Liver (tissue), 9 donors: ENCODE results near the gene TUBA4A. TPM values are rescaled to one million over a fixed set of nuclear protein-coding genes. Genes with fewer than 3 reads are reported as not detected.

Source experiments
- DNase-seq: peaks from one replicate; pipeline ENCODE4 v3.0.0-alpha.2; 2017; ENCODE audit warnings: low spot score
- H3K27ac ChIP-seq, 2 donors: one replicate each; pipeline ENCODE4 v1.7.0; 2013; ENCODE audit warnings: inconsistent platforms in 2 of 2, low read length in 2 of 2, control low read depth in 1 of 2, low read depth in 1 of 2, mild to moderate bottlenecking in 1 of 2
- H3K27me3 ChIP-seq, 4 donors: one replicate each; pipeline versions ENCODE4 v1.6.1 to v1.7.0; 2013; ENCODE audit warnings: low read length in 3 of 4, inconsistent platforms in 1 of 4, mild to moderate bottlenecking in 1 of 4, moderate library complexity in 1 of 4; ENCODE audit not compliant: control insufficient read depth in 4 of 4, insufficient read depth in 4 of 4
- H3K36me3 ChIP-seq, 4 donors: one replicate each; pipeline versions ENCODE4 v1.6.1 to v1.7.0; 2013; ENCODE audit warnings: low read length in 3 of 4, mild to moderate bottlenecking in 3 of 4, low read depth in 1 of 4, moderate library complexity in 1 of 4; ENCODE audit not compliant: control insufficient read depth in 4 of 4, insufficient read depth in 3 of 4
- H3K4me1 ChIP-seq, 4 donors: one replicate each; pipeline versions ENCODE4 v1.6.1 to v1.7.0; 2013; ENCODE audit warnings: low read length in 3 of 4, mild to moderate bottlenecking in 3 of 4, moderate library complexity in 1 of 4; ENCODE audit not compliant: control insufficient read depth in 4 of 4, insufficient read depth in 4 of 4
- H3K4me3 ChIP-seq, 3 donors: one replicate each; pipeline versions ENCODE4 v1.6.1 to v1.7.0; 2013; ENCODE audit warnings: low read length in 3 of 3, control low read depth in 1 of 3, low read depth in 1 of 3, mild to moderate bottlenecking in 1 of 3
- H3K9ac ChIP-seq, 2 donors: one replicate each; pipeline ENCODE4 v1.7.0; 2013; ENCODE audit warnings: low read length in 2 of 2, mild to moderate bottlenecking in 2 of 2, moderate library complexity in 2 of 2, control low read depth in 1 of 2, low read depth in 1 of 2
- H3K9me3 ChIP-seq, 4 donors: one replicate each; pipeline versions ENCODE4 v1.6.1 to v1.7.0; 2013; ENCODE audit warnings: low read length in 3 of 4; ENCODE audit not compliant: control insufficient read depth in 4 of 4
- FOXA1 ChIP-seq: IDR thresholded peaks from 2 replicates; pipeline ENCODE4 v1.6.1; 2016; ENCODE audit warnings: antibody characterized with exemption
- FOXA2 ChIP-seq: IDR thresholded peaks from 2 replicates; pipeline ENCODE4 v1.6.1; 2016; ENCODE audit warnings: antibody characterized with exemption
- HNF4A ChIP-seq, 2 donors: conservative IDR thresholded peaks; 2 replicates each; pipeline ENCODE4 v1.6.1; 2016; ENCODE audit warnings: antibody characterized with exemption in 2 of 2, mild to moderate bottlenecking in 2 of 2
- HNF4G ChIP-seq: IDR thresholded peaks from 2 replicates; pipeline ENCODE4 v1.6.1; 2016; ENCODE audit warnings: antibody characterized with exemption
- JUND ChIP-seq, 2 donors: IDR thresholded peaks; 2 replicates each; pipeline ENCODE4 v1.6.1; 2016; ENCODE audit warnings: antibody characterized with exemption in 2 of 2
- RXRA ChIP-seq, 2 donors: IDR thresholded peaks; 2 replicates each; pipeline ENCODE4 v1.6.1; 2017 to 2018; ENCODE audit warnings: antibody characterized with exemption in 2 of 2, mild to moderate bottlenecking in 1 of 2
- SP1 ChIP-seq: IDR thresholded peaks from 2 replicates; pipeline ENCODE4 v1.6.1; 2018; ENCODE audit warnings: antibody characterized with exemption, mild to moderate bottlenecking
- WGBS: extraction: QIAGEN DNeasy Blood & Tissue Kit; methylation state at CpG from one replicate; pipeline ENCODE4 v1.1.7; 2013; 5-methylcytosine and 5-hydroxymethylcytosine counted together
- polyA plus RNA-seq, 2 donors: library from polyadenylated mRNA; stranded (reverse) in 1 of 2; unstranded in 1 of 2; fragments of 200-250 nt in 1 of 2; fragments of >200 nt in 1 of 2; fragmentation: Nextera tagmentation in 1 of 2; extraction: Ambion mirVana in 1 of 2; gene quantifications; one replicate each; pipeline versions ENCODE4 v1.2.1 to v1.2.3, GENCODE V29; 2013 to 2015
- total RNA-seq, 2 donors: library from RNA; depleted of rRNA; stranded (reverse); fragments of >200 nt; gene quantifications; one replicate each; pipeline ENCODE4 v1.2.3, GENCODE V29; 2014
- TF ChIP-seq, protein P1 (sequence below): IDR thresholded peaks from 2 replicates; pipeline ENCODE4 v1.6.1; 2016; ENCODE audit warnings: antibody characterized with exemption, mild to moderate bottlenecking
- TF ChIP-seq, protein P2 (sequence below): IDR thresholded peaks from 2 replicates; pipeline ENCODE4 v1.6.1; 2016; ENCODE audit warnings: antibody characterized with exemption
- TF ChIP-seq, protein P3 (sequence below): IDR thresholded peaks from 2 replicates; pipeline ENCODE4 v1.6.1; 2016; ENCODE audit warnings: antibody characterized with exemption
- TF ChIP-seq, protein P4 (sequence below): IDR thresholded peaks from 2 replicates; pipeline ENCODE4 v1.6.1; 2016; ENCODE audit warnings: antibody characterized with exemption
- TF ChIP-seq, protein P5 (sequence below): fragments of 150-350 bp; IDR thresholded peaks from 2 replicates; pipeline ENCODE4 v1.5.1; 2017; ENCODE audit warnings: improper control_type of control experiment, low read depth, low read length; ENCODE audit not compliant: missing input control
- donor health status: healthy.
- donor health status: healthy.
- donor health status: healthy.
- donor health status: healthy.
- donor health status: healthy.

TUBA4A gene
- total and polyA plus RNA-seq, 4 donors, result 16.2 to 63.1 (median 31.6) TPM

DNA sequence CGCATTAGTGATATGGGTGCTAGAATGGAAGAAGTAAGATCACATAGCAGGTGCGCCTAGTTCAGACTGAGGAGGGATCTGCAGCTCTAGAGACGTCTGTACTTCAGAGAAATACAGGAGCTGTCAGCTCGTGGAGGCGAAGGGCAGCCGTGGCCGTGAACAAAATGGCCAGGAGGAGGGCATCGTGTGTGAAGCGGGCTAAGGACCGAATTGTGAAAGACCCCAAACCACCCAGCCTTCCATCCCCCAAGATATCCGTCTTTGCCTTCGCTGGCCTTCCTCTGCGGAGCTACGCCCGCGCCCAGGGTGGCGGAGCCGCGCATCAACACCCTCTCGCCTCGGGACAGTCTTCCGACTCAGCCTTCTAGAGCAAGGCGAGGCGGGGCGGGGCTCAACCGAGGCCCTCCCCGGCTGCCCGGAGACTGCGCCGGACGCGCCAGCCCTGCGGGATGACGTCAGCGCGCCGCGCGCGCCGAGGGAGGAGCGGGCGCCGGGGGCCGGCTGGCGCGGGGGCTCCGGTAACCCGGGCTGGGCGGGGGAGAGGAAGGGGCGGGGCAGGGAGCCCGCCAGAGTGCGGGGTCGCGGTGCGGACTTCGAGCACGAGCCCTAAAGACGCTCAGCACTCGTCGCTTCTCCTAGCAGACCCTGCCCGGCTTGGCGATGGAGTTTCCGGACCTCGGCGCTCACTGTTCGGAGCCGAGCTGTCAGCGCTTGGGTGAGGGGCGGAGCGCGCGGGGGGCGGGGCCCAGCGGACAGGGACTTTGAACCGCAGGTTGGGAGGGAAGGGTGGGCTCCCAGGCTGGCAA is 47.2 kb downstream of the TUBA4A start, which contains the start of gene ZFAND2B (continued):
- TF ChIP-seq, protein P1, sequence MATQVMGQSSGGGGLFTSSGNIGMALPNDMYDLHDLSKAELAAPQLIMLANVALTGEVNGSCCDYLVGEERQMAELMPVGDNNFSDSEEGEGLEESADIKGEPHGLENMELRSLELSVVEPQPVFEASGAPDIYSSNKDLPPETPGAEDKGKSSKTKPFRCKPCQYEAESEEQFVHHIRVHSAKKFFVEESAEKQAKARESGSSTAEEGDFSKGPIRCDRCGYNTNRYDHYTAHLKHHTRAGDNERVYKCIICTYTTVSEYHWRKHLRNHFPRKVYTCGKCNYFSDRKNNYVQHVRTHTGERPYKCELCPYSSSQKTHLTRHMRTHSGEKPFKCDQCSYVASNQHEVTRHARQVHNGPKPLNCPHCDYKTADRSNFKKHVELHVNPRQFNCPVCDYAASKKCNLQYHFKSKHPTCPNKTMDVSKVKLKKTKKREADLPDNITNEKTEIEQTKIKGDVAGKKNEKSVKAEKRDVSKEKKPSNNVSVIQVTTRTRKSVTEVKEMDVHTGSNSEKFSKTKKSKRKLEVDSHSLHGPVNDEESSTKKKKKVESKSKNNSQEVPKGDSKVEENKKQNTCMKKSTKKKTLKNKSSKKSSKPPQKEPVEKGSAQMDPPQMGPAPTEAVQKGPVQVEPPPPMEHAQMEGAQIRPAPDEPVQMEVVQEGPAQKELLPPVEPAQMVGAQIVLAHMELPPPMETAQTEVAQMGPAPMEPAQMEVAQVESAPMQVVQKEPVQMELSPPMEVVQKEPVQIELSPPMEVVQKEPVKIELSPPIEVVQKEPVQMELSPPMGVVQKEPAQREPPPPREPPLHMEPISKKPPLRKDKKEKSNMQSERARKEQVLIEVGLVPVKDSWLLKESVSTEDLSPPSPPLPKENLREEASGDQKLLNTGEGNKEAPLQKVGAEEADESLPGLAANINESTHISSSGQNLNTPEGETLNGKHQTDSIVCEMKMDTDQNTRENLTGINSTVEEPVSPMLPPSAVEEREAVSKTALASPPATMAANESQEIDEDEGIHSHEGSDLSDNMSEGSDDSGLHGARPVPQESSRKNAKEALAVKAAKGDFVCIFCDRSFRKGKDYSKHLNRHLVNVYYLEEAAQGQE, result no peak
- TF ChIP-seq FOXA2 (no peak), HNF4A (conservative IDR thresholded peaks at IDR 0.05) (peak; percentile 66 to 69), FOXA1 (no peak)
- TF ChIP-seq, protein P2, sequence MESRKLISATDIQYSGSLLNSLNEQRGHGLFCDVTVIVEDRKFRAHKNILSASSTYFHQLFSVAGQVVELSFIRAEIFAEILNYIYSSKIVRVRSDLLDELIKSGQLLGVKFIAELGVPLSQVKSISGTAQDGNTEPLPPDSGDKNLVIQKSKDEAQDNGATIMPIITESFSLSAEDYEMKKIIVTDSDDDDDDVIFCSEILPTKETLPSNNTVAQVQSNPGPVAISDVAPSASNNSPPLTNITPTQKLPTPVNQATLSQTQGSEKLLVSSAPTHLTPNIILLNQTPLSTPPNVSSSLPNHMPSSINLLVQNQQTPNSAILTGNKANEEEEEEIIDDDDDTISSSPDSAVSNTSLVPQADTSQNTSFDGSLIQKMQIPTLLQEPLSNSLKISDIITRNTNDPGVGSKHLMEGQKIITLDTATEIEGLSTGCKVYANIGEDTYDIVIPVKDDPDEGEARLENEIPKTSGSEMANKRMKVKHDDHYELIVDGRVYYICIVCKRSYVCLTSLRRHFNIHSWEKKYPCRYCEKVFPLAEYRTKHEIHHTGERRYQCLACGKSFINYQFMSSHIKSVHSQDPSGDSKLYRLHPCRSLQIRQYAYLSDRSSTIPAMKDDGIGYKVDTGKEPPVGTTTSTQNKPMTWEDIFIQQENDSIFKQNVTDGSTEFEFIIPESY, result no peak

DNA sequence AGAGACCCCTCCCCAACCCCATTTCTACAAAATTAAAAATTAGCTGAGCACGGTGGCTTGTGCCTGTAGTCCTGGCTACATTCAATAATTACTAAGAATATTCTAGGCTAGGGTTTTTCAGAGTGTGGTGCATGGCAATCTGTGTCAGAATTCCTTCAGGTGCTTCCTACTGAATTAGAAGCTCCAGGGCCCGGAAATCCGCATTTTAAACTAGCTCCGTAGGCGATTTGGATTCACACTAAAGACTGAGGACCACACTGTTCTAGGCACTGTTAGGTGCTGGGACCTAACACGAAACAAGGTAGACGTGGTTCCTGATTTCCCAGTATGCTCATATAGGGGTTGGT is 47.8 kb downstream of the TUBA4A start:
- Histone ChIP-seq H3K9ac (peak overlapping the region; percentile 89 to 97), H3K4me3 (peak overlapping the region; percentile 78 to 95 (median 84)), H3K4me1 (peaks cover 3 to 26% (median 23%) of the 10 kb centered on the region in 4 donors), H3K36me3 (peaks cover 2 to 16% (median 8%) of the 10 kb centered on the region in 4 donors), H3K27ac (peak overlapping the region; percentile 95 to 97), H3K9me3 (no peaks in the 10 kb centered on the region), H3K27me3 (no peaks in the 10 kb centered on the region)
- TF ChIP-seq RXRA (IDR thresholded peaks at IDR 0.05), result no peak
- TF ChIP-seq, protein P3, sequence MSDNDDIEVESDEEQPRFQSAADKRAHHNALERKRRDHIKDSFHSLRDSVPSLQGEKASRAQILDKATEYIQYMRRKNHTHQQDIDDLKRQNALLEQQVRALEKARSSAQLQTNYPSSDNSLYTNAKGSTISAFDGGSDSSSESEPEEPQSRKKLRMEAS, result no peak
- TF ChIP-seq, protein P4, sequence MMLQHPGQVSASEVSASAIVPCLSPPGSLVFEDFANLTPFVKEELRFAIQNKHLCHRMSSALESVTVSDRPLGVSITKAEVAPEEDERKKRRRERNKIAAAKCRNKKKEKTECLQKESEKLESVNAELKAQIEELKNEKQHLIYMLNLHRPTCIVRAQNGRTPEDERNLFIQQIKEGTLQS, result no peak
- TF ChIP-seq, protein P1, result no peak
- TF ChIP-seq JUND (IDR thresholded peaks at IDR 0.05), result no peak
- TF ChIP-seq FOXA2, result no peak
- TF ChIP-seq SP1, result no peak
- TF ChIP-seq HNF4G, result no peak
- TF ChIP-seq, protein P5, sequence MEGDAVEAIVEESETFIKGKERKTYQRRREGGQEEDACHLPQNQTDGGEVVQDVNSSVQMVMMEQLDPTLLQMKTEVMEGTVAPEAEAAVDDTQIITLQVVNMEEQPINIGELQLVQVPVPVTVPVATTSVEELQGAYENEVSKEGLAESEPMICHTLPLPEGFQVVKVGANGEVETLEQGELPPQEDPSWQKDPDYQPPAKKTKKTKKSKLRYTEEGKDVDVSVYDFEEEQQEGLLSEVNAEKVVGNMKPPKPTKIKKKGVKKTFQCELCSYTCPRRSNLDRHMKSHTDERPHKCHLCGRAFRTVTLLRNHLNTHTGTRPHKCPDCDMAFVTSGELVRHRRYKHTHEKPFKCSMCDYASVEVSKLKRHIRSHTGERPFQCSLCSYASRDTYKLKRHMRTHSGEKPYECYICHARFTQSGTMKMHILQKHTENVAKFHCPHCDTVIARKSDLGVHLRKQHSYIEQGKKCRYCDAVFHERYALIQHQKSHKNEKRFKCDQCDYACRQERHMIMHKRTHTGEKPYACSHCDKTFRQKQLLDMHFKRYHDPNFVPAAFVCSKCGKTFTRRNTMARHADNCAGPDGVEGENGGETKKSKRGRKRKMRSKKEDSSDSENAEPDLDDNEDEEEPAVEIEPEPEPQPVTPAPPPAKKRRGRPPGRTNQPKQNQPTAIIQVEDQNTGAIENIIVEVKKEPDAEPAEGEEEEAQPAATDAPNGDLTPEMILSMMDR, result no peak
- TF ChIP-seq HNF4A (conservative IDR thresholded peaks at IDR 0.05), result no peak
- 22% methylated on average over 7 of the region's 7 CpGs for whole genome bisulfite sequencing
- DNase-seq, result no peak
